ENCODE measurements around the gene TTC36. TPM values are rescaled to one million over a fixed set of nuclear protein-coding genes. Genes with fewer than 3 reads are reported as not detected.

TTC36 gene
- total and polyA plus RNA-seq, 9 of the 15 experiments (the other 6 are each of a cell fraction or from before 2014, with no cell fraction given): 0.22 to 0.23 TPM; not detected in 7

- FAIRE-seq (no peak), ATAC-seq (no peak), DNase-seq (ENCODE audit: extremely low read depth in 1 of 4, low spot score in 3 of 4) (no peak)
- Histone ChIP-seq H2AFZ (ENCODE audit: low read depth, low read length) (no peak overlapping the region), H3K4me2 (ENCODE audit: insufficient read depth, low read length) (no peak overlapping the region), H3K9me3 (replicated peaks; ENCODE audit: control insufficient read depth, insufficient read depth, low read depth, low read length) (no peaks in the 10 kb centered on the region), H3K27me3 (ENCODE audit: control insufficient read depth in 2 of 2, insufficient read depth in 2 of 2, low read length in 2 of 2) (no peaks in the 10 kb centered on the region), H3K9ac (ENCODE audit: insufficient read depth in 1 of 2, low read depth in 2 of 2, low read length in 2 of 2) (peak overlapping the region in 1 of 2 experiments; percentile 11; a peak in 2 of 4 replicates), H3K79me2 (ENCODE audit: control insufficient read depth, insufficient read depth, low read length) (no peaks in the 10 kb centered on the region; the same call in 2 of the 3 replicates), H3K4me3 (no peak overlapping the region), H3K4me1 (replicated peaks in 1 of 2; ENCODE audit: control insufficient read depth in 2 of 2, insufficient read depth in 2 of 2, low read length in 2 of 2) (peaks cover 9 to 38% of the 10 kb centered on the region in 2 experiments; a peak in 4 of 5 replicates), H3K36me3 (ENCODE audit: control insufficient read depth, insufficient read depth, low read length) (peaks cover 18% of the 10 kb centered on the region), H3K9me1 (ENCODE audit: control insufficient read depth, insufficient read depth, low read length) (no peaks in the 10 kb centered on the region), H4K20me1 (replicated peaks; ENCODE audit: control insufficient read depth, insufficient read depth, low read length) (no peaks in the 10 kb centered on the region), H3K27ac (ENCODE audit: extremely low read depth, low read depth, low read length) (no peak overlapping the region)
- WGBS (ENCODE audit: insufficient coverage, low coverage, missing lambda C conversion rate): 84% methylated on average over 6 of the region's 6 CpGs
- intact Hi-C loops (cut with micrococcal nuclease): no loop called here
- ChIA-PET POLR2A (interaction anchor here (0.6 to 1.5 kb wide), 3 partner anchors 22 to 269 kb away, joined by 3 to 4 read pairs (median 3); partner anchors contain the start of gene ARCN1), CTCF (ENCODE audit: low intra/inter-chr PET ratio) (interaction anchor here (0.5 kb wide), 1 partner anchor 330 kb away, joined by 4 read pairs; no protein-coding TSS in a partner anchor)
- no TSS peak for BruUV-seq (replicated peaks)
- TF ChIP-seq POLR2G (IDR thresholded peaks at IDR 0.05; ENCODE audit: low read depth, low read length) (peak; percentile 66), XRCC4 (IDR thresholded peaks at IDR 0.05; ENCODE audit: extremely low read depth, insufficient read depth, insufficient read length) (no peak), PRDM10 (IDR thresholded peaks at IDR 0.05; ENCODE audit: partially characterized antibody) (peak; percentile 39), CEBPZ (IDR thresholded peaks at IDR 0.05; ENCODE audit: borderline replicate concordance, low read depth, low read length) (no peak), ZNF586 (CRISPR knock-in tag; conservative IDR thresholded peaks at IDR 0.05) (no peak), NR2C2 (CRISPR knock-in tag; IDR thresholded peaks at IDR 0.05) (no peak), NR2C2 (tag; IDR thresholded peaks at IDR 0.05) (no peak)
- TF ChIP-seq, protein P1, sequence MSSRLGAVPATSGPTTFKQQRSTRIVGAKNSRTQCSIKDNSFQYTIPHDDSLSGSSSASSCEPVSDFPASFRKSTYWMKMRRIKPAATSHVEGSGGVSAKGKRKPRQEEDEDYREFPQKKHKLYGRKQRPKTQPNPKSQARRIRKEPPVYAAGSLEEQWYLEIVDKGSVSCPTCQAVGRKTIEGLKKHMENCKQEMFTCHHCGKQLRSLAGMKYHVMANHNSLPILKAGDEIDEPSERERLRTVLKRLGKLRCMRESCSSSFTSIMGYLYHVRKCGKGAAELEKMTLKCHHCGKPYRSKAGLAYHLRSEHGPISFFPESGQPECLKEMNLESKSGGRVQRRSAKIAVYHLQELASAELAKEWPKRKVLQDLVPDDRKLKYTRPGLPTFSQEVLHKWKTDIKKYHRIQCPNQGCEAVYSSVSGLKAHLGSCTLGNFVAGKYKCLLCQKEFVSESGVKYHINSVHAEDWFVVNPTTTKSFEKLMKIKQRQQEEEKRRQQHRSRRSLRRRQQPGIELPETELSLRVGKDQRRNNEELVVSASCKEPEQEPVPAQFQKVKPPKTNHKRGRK (tag; IDR thresholded peaks at IDR 0.05): no peak
- TF ChIP-seq, protein P2, sequence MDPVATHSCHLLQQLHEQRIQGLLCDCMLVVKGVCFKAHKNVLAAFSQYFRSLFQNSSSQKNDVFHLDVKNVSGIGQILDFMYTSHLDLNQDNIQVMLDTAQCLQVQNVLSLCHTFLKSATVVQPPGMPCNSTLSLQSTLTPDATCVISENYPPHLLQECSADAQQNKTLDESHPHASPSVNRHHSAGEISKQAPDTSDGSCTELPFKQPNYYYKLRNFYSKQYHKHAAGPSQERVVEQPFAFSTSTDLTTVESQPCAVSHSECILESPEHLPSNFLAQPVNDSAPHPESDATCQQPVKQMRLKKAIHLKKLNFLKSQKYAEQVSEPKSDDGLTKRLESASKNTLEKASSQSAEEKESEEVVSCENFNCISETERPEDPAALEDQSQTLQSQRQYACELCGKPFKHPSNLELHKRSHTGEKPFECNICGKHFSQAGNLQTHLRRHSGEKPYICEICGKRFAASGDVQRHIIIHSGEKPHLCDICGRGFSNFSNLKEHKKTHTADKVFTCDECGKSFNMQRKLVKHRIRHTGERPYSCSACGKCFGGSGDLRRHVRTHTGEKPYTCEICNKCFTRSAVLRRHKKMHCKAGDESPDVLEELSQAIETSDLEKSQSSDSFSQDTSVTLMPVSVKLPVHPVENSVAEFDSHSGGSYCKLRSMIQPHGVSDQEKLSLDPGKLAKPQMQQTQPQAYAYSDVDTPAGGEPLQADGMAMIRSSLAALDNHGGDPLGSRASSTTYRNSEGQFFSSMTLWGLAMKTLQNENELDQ (CRISPR knock-in tag; IDR thresholded peaks at IDR 0.05; ENCODE audit: borderline replicate concordance): no peak
- in situ Hi-C loops (cut with MboI): no loop called here
Observed at GRCh38 chr11:118528511-118528910, 1.2 kb downstream of the TTC36 start.
